GM10266 (cell line): ENCODE results near the gene STK33.

Experiments
- DNase-seq: peaks from one replicate; pipeline ENCODE4 v3.0.0; 2012; ENCODE audit errors: extremely low spot score
- CTCF ChIP-seq: IDR thresholded peaks from 2 replicates; pipeline ENCODE4 v1.5.1; 2012; ENCODE audit warnings: mild to moderate bottlenecking, low read depth; ENCODE audit not compliant: control insufficient read depth, insufficient read depth; ENCODE audit errors: missing control alignments

STK33 gene

GRCh38 chr11:8375932-8376331 is 218.1 kb downstream of the STK33 start:
- no peak for DNase-seq
- TF ChIP-seq CTCF = no peak

GRCh38 chr11:8375460-8375859 is 218.6 kb downstream of the STK33 start:
- no peak for DNase-seq
- no peak for TF ChIP-seq CTCF

- TF ChIP-seq CTCF = no peak
- DNase-seq = no peak
Measured at GRCh38 chr11:8374716-8375115, 219.3 kb downstream of the STK33 start.

- DNase-seq = no peak
- TF ChIP-seq CTCF = no peak
Measured at GRCh38 chr11:8373519-8374432, 220.3 kb downstream of the STK33 start.

GRCh38 chr11:8372641-8373381 is 221.2 kb downstream of the STK33 start:
- no peak for TF ChIP-seq CTCF

GRCh38 chr11:8371516-8371884 is 222.5 kb downstream of the STK33 start:
- TF ChIP-seq CTCF = no peak
- DNase-seq = no peak

More at GRCh38 chr11:8372641-8373381, 221.2 kb downstream of the STK33 start:
- no peak for DNase-seq
